Activated CD4-positive, alpha-beta T cell treated with anti-CD3 and anti-CD28 coated beads, Interleukin-10, Interleukin-2, amounts not matched to agents 100 ng/mL and 50 ng/mL, durations not matched to agents 16 hours and 8 hours (primary cell): Measurements from ENCODE around the gene COX5B.
"Not testable (repeated sequence)": the region's sequence is repeated elsewhere in the genome, so short reads cannot be mapped to it uniquely, and the experiment has no call there.

Experiments used
- DNase-seq: peaks from one replicate; pipeline ENCODE4 v3.0.0-alpha.2; 2020

COX5B gene

DNA sequence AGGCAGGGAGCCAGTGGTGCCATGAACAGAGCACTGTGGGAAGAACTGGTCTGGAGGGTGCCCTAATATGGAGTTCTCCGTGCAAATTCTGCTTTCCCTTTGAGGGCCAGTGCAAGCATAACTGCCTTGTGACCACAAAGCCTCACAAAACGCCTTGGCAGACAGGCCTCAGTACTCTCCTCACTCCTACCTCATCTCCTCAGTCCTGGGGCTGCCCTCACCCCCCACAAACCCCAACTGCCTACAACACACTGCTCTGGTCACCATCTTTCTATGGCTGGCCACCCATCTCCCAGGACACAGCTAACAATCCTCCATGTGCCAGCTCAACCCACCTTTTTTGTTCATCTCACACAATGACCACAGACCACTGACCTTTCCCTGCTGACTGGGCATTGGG lies 8.9 kb downstream of the COX5B start:
- no peak for DNase-seq

DNA sequence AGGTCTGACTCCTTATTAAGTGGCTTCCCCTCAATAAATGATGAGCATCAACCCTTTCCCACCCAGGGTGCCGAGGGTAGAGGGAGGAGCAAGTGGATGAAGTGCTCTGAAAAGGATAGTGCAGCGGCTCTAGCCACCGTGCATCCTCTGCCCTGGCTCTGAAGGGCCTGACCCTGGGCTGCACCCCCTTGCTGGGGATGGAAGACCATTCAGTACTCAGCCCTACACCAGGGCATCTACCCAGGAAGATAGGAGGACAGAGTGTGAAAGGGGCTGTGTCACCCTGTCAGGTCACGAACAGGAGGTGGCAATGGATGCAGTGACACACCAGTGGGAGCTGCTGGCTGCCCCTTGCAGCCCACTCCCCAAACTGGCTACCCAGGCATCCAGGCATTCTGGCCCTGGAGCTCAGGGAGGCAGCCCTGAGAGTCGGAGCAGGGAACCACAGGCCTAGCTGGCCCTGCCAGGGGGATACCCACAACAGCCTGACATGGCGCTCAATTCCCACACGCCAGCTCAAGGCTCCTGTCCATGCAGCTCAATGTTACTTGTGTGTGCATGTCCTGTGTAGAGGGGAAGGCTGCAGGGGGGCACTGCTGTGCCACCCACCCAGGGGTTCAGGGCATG lies 10.4 kb downstream of the COX5B start:
- no peak for DNase-seq

DNA sequence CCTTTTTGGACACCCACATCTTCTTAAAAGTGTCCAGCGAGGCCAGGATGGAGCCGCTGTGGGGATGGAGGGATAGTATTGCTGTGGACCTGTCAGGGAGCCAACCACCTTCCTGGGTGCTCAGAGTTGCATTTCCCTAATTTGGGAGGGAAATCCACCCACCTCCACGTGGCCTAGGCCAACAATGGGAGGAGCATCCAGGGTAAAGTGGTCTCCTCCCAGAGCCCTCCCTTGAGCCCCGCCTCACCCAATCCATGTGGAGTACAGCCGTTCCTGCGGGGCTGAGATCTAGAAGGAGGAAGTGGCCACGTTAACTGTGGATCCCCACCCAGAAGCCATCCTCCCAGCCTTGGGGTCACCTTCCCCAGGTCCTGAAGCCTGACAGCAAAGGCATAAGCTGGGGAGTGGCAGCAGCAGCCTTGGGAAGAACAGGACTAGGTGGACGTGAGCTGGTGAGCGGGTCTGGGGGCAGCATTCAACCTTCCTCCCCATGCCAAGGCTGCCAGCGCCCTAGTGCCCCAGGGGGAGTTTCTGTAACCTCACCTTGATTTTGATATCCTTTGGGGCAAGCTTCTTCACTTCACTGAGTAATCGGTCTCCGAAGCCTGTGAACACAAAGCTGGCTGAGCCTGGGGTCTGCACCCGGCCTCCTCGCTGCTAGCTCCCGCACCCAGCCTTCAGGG lies 11.2 kb downstream of the COX5B start:
- DNase-seq = no peak

DNA sequence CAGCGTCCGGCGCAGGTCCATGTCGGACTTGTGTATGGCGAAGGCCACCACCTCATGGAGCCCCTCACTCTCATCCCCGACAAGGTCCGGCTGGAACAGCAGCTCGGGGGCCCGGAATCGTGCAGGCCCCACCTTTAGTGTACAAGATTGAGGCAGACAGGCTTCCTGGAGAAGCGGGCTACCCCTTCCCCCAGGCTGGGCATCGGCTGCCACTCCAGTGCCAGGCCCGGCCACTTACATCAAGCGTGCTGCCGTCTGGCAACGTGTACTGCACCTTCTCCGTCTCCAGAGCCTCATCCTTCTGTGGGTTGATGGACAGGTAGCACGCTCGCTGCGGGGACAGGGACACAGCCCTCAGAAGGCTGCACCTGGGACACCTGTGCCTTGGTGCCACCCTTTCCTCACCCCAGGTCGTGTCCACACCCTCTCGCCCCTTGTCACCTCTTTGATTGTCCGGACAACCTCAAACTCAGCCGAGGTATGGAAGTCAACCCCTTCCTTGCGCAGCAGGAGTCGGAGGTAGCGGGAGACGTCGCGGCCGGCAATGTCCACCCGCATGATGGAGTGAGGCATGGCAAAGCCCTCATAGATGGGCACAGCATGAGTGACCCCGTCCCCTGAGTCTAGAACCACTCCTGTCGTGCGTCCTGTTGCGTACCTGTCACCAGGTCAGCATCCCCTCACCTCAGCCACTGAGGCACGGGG lies 12.3 kb downstream of the COX5B start:
- DNase-seq = no peak

DNA sequence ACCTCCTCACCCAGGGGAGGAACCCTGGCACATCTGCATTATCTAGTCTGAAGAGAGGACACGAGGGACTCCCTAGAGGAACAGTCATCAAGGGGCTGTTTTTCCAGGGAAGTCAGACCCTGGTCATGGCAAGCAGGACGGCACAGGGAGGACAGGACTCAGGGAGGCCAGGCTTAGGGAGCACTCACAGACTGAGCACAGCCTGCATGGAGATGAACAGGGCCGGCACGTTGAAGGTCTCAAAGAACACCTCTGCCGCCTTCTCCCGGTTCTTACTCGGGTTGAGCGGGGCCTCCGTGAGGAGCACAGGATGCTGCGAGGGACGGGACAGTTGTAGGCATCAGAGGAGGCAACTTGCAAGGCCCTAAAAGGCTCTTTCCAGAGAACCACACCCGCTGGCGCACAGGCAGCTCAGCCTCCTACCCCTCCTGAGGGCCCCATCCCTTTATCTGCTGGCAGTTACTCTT lies 12.9 kb downstream of the COX5B start:
- DNase-seq = no peak

DNA sequence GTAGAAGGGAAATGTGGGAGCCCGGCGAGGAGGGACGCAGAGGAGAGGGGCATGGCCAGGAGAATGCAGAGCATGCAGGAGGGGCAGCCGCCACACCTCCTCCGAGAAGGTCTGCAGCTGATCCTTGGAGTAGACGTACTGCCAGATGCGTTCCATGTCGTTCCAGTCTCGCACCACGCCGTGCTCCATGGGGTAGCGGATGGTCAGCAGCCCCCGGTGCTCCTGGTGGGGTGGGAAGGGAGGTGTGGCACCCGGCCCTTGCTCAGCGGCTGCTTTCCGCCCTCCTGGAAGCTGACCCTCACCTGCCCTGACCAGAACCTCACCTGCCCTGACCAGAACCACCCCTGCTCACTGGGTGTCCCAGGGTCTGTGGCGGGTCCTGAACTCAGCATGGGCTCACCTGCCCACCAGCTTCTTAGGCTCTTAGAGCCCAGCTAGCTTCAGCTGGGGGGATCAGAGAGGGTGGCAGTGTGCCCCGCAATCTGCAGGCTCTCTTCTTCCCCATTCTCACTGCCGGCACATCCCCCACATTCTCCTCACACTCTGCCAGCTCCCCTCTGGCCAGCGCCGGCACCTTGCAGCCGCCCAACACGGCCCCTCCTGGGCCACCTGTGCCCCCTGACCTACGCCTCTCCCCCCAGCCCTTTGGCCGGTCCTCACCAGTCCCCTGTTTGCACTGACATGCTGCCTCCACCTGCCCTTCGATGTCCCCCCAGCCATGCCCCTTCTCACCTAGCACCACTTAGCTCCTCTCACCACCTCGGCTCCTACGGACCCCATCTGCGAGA lies 13.6 kb downstream of the COX5B start:
- DNase-seq = no peak

DNA sequence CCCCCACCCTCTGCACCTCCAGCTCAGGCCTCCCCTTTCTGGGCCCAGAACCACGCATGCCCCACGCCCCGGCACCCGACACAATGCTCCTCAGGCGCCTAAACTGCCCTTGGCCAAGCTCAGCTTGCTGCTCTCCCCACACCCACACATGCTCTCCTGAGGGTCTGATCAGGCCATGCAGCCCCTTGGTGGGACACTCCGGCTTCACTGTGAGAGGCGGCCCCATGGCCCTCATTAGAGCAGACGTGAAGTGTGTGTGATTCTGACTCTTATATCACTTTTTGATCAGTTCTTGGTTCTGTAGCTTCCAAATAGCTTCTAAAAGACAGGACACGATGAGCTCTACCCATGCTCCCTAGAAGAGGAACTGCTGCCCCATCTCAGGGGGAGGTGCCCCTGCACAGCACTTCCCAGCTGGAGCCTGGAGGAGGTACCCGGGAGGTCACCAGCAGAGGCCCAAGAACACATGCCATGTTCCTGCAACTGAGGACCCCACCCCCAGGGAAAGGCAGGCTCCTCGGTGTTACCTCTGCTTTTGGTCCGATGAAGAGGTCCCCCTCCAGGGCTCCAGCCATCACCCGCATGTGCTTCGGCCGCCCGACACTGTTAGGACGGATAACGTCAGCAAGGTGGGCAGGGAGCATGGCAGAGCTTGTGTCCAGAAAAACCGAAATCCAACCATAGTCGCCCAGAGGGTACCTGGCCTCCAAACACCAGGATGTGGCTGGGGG lies 14.3 kb downstream of the COX5B start:
- no peak for DNase-seq

DNA sequence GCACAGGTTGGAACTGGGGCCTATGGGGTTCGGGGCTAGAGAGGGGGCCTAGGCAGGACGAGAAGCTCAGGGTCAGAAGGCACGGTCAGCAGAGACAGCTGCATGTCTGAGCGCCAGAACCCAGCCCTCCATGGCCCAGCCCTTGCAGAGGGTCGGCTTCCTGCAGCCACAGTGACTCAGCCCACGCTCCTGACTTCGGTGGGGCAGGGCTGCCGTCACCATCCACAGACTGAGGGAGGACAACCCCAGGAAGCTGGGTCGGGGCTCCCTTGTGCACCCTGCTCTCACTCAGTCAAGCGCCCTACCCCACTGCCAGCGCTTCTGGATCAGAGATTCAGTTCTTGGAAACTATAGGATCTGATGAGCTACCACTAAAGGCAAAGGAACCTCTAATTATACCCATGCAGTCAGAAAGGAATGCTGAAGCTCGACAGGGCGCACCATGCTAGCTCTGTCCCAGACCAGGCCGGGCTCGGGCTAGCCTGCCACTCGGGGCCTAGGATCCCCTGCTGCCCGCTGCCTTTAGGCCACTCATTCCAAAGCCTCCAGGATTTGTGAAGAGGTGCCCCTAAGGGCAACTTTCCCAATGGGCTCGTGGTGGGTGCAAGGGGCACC lies 15.0 kb downstream of the COX5B start:
- no peak for DNase-seq

DNA sequence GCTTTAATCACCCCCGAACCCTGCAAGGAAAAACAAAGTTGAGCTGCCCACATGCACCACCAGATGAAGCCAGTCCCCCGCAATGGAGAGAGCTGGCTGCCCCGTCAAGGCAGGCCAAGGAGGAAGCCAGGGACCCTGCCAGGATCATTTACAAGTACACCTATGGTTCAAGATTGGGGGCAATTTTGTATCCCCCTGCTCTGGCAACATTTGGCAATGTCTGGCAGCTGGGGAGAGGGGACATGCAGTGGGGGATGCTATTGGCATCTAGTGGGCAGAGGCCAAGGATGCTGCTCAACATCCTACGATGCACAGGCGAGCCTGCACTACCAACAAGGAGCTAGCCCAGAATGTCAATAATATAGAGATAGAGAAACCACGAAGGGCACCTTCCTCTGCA lies 16.1 kb downstream of the COX5B start:
- DNase-seq = no peak

DNA sequence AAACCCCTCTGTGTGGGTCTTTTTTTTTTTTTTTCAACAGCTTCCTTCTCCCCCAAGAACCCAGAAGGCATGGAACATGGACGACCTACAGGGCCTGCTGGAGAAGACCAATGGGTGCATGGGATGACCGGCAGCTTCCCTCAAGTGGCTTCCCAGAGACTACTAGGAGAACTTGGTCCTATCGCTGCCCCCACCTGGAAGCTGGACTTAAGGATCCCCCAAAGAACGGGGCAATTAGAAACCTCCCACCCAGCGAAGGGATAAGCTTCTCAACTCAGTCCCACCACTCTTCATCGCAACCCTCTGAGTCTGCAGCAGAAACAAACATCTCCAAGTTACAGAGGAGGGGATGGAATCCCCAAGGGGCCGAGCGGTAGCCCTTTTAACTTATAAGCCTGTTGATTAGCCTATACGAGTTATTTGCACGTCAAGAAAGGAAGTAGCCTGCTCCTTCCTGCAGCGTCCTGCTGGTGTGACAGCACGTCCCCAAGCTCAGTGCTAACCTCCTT lies 16.6 kb downstream of the COX5B start:
- no peak for DNase-seq

DNA sequence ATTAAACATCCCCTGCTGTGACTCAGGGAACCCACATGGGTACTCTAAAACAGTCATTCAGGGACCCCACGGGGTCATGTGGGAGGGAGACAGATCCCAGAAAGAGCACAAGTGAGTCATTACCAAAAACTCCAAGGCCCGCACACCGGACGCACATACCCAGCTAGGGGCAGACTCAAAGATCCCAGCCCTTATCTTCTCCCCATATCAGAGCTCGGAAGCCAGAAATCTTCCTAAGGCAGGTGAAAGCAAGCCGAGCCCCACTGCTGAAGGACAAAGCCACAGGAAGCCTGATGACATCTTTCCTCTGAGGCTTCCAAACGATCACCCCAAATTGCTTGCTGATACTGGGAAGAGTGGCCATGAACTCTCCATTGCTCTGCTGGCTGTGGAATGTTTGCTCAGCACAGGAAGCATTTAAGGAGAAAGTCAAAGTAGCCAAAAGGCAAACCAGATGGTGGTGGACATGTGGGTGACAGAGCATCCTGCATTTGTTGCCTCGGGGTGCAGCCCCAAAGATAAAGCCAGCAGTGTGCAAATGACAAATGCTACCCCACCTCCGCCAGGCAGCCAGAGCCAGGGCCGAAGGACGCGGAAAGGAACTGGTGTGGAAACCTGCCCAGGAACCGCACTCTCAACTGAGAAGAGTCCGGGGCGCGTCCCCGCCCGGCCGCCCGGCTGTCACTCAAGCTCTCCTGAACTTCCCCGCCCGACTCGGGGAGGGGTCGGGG lies 17.2 kb downstream of the COX5B start:
- peak; percentile 97 for DNase-seq

DNA sequence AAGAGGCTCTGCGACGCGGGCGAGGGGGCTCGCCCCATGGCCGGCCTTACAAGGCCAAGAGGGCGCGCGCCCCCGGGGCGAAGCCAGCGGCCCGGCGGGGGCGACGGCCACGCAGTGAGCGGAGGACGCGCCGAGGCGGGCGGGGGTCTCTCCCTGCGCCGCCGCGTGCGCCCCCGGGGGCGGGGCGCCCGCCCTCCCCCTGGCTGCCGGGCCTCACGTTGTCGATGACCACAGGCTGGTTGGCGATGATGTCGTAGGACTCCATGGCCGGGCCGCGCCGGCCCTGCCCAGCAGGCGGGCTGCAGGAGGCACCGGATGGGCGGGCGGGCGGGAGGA lies 17.7 kb downstream of the COX5B start:
- no peak for DNase-seq

DNA sequence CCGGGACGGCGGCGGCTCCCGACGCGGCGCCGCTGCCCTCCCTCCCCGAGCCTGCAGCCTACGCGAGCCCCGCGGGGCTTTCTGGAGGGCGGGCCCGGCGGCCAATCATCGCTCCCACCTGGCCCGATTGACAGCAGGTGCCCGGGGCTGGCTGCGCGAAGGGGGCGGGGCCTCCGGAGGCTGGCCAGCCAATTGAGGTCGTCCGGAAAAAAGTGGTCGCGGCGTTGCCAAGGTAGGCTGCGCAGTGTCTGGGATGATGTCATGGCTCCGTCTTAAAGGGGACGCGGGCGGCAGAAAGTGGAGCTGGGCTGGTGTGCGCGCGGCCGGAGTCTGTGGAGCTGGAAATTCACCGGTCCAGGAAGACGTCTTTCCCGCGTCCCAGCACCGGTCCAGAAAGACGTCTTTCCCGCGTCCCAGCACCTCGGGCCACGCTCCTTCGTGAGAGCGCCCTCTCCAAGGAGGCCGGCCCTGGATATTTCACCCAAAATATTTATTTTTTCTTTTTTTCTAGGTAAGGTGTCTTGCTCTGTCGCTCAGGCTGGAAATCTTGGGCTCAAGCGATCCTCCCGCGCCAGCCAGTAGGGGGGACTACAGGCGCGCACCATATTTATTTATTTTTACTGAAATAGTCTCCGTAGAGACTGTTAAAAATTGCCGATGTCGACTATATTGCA lies 18.2 kb downstream of the COX5B start, which contains the start of gene ACTR1B:
Gene ACTR1B, minus strand, starts transcription at position 83 of the 674 bp plus-strand sequence. CDS start 154 bp downstream, outside the sequence.
- DNase-seq = peak; percentile 99

DNA sequence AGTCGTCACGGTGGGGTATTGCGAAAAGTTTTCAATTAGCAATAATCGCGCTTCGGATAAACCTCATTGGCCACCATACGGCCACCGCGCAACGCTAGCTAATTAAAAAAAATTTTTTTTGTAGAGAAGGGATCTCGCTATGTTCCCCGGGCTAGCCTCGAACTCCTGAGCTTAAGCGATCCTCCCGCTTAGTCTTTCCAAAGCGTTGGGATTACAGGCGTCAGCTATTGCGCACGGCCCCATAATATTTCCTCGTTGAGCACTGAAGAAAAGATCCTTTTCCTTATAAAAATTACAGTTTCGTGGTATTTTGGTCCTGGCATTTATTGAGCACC lies 18.7 kb downstream of the COX5B start:
- no peak for DNase-seq

DNA sequence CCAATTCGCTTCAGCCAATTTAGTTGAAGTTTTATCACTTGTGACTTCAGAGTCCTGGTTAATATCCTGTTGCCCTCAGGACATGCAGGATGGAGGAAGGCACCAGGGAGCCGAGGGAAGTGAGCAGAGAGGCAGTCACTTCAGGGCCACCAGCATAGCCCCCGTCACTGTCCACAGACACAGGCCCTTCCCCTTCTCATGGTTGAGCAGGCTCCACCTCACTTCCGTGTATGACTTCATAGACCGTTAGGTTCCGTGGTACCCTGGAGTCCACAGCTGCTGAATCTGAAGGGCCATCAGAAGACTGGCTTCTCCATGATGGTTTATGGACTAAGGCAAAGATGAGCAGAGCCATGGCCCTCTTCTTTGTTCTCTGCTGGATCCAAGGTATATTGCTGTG lies 23.6 kb downstream of the COX5B start, which contains the start of gene C2orf92:
Gene C2orf92, plus strand, starts transcription at position 266 of the 400 bp plus-strand sequence. Its CDS starts 76 bp downstream, at position 342.
- no peak for DNase-seq

DNA sequence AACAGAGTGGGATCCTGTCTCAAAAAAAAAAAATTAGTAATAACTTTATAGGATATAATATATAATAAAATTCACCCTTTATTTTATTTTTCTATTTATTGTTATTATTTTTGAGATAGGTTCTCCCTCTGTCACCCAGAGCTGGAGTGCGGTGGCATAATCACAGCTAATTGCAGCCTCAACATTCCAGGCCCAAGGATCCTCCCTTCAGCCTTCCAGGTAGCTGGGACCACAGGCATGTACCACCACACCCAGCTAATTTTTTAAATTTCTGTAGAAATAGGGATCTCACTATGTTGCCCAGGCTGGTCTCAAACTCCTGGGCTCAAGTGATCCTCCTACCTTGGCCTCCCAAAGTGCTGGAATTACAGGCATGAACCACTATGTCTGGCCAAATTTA lies 24.6 kb downstream of the COX5B start:
- DNase-seq = no peak

DNA sequence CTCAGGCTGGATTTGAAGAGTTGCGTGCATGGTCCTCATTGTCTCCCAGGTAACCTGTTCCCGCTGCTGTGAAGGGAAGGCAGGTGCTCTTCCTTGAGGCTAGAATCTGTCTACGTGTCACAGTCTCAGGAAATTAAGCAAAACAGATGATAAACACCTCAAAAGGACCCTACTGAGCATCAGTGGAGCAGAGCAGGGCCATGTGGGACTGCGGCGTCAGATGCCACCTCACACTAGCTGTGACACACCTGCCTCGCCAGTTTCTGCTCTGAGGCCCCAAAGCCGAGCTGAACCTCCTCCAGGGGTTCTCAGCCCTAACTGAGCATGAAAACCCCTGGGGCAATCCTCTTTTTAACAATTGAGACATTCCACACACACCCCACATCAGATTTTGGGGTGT lies 25.7 kb downstream of the COX5B start:
- DNase-seq = no peak

DNA sequence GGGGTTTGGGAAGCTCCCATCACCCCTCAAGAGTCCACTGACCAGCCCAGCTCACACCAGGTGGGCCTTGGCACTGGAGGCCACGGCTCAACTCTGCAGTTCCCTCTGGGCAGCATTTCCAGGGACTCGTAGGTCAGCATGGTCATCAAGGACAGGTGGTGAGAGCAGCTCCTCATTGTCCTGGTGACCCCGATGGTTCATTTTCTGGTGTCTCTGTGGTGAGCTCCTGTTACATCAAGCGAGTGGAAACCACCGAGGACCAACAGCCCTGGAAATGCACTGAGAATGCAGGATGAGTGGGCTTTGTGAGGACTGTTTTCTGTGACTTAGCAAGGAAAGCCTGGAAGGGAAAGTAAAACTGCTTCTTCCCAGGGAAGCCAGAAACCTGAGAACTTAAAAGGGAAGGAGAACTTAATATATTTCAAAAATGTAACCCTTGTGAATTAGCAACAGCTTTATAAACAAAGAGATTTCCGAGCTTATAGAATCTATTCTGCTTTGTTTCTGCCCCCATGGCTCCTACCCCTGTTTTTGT lies 26.8 kb downstream of the COX5B start:
- DNase-seq = not testable (repeated sequence)

DNA sequence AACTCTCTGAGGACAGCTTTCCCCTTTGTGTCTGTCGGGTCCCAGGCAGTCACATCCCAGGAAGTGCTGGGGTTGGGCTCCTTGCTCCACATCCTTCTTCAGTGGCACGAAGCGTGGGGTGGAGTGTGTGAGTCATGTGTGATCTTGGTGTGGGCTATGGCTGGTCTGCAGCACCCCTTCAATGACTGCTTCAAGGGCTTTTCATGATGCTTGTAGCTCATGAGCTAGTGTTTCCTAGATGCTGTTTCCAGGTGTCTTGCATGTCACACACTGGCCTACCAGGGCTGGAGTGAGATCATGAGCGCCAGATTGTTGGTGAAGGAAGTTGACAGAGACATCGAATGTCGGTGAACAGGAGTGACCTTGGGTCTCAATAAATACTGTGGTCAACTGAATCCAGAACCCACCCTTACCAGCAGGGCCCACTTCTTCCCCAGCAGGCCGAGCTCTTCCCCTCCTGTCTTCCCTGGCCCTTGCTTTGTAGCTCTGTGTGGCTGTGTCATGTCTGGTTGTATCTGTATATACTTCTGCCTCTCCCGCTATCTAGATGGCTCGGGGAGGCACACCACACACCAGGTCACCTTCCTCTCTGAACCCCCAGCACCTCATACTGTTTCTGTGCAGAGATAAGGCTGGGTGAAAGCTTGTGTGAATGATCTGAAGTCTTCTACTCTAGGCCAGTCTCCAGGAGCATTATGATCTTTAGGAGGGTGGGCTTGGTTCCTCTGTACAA lies 27.5 kb downstream of the COX5B start:
- peak; percentile 31 for DNase-seq

DNA sequence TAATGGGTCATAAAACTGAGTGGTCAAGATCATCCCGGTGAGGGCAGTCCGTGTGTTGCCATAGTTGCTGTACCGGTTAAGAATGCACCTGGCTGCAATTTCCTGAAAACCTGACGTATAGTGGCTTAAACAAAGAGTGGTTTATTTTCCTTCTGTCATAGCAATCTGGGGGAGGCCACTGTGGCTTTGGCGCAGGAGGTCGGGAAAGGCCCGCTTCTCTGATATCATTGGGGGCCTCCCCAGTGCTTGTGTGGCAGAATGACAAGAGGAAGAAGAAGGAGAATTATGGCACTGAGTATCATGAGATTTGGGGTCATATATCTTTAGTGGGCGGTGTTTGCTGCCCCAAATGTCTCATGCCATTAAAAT lies 28.0 kb downstream of the COX5B start:
- peak; percentile 32 for DNase-seq
